Measurements from ENCODE around the gene PLXNA1.

PLXNA1 gene

GRCh38 chr3:127003175-127003555 lies 20.2 kb downstream of the PLXNA1 start:
- DNase-seq = no peak

GRCh38 chr3:127003601-127004280 lies 20.8 kb downstream of the PLXNA1 start:
- DNase-seq = no peak

DNA sequence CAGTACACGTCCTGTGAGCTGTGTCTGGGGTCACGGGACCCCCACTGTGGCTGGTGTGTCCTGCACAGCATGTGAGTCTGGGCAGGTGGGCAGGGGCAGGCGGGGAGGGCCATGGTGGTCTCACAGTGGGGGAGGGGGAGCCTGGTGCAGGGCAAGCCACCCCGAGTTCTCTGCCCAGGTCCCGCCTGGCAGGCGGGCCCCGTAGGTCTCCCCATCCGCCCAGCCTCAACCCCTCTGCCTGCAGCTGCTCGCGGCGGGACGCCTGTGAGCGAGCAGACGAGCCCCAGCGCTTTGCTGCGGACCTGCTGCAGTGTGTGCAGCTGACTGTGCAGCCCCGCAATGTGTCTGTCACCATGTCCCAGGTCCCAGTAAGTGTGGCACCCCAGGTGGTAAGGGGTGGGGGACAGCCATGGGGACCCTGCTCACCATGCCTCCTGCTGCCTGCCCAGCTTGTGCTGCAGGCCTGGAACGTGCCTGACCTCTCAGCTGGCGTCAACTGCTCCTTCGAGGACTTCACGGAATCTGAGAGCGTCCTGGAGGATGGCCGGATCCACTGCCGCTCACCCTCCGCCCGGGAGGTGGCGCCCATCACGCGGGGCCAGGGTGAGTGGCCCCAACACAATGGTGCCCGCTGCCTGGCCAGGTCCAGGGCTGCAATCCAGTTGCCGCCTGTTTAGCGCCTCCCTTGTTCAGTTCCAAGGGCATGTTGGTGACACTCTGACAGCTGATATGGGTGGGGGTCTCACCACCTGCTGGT lies 21.9 kb downstream of the PLXNA1 start:
- no peak for DNase-seq

GRCh38 chr3:127005864-127006500 lies 23.1 kb downstream of the PLXNA1 start:
- DNase-seq = no peak

DNA sequence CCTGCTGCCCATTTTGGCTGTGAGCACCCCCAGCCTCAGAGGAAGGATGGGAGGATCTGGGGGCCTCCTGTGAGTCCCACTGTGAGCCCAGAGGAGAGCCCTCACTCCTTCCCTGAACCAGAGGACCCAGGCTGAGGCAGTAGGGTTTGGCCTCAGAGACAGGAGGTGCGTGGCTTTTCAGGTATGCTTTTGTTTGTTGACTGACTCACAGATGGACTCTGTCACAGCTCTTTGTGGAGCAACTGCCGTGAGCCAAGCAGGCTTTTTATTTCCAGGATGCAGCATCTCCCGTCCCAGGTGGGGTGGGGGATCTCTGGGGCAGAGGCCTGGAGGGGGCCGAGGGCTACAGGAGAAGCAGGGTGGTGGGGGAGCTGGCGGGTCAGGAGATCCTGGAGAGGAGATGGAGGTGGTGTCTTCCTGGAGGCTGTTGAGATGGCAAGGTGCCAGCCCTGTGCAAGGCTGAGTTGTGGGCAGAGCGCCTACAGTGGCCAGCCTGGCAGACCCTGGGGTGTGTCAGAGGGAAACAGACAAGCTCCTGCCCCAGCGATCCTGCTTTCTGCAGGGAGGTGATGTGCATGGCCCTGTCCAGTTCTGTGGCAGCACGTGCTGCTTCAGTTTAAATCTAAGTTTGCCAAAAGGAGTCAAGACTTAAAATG lies 24.0 kb downstream of the PLXNA1 start:
- no peak for DNase-seq

GRCh38 chr3:127008236-127008635 lies 25.3 kb downstream of the PLXNA1 start:
- no peak for DNase-seq

DNA sequence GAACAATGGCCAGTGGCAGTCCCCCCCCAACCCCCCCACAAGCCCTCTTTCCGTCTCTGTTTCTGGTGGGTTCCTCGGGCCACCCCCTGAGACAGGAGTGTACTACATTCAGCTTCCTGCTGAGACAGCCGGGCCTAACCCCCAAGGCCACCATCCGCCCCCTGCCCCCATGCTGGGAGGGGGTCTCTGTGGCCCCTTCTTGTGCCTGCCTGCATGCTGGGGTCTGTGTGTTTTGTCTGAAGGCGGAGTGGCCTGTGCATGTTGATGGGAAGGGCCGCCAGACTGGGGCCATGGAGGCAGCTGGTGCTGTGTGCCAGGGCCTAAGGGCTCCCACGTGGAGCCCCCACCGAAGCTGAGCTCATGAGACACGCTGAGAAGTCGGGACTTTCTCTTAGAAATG lies 26.6 kb downstream of the PLXNA1 start:
- DNase-seq = no peak

DNA sequence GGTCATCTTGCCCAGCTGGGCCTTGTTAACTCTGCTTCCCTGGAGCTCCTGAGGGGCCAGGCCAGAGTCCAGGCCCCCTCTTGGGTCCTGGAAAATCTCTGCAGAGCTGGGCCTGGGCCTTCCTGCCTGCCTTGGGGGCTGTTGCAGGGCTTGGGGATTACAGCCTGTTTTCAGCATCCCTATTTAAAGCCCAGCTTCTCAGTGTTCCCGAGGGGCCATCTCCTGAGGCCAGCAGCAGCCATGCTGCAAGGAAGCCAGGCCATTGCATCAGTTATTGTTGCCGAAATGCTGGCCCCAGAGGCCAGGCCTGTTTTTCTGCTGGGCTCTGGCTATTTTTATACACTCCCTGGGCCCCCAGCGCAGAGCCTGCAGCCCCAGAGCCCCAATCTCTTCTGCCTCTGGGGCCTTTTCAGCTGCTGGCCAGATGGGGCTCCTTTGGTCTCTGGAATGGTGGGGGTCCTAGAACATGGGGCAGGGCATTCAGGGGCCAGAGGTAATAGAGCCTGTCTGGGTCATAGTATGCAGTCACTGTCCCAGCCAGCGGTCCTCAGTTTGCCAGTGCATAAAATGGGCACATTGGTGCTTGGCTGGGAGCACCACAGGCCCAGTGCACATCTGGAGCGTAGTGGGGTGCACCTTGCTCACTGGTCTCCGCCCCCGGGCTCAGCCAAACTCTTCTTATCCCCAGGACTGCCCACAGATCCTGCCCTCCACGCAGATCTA lies 28.5 kb downstream of the PLXNA1 start:
- DNase-seq = no peak

- no peak for DNase-seq
These were observed 29.2 kb downstream of the PLXNA1 start for GRCh38 chr3:127012091-127012490.

GRCh38 chr3:127013181-127013580 lies 30.3 kb downstream of the PLXNA1 start:
- no peak for DNase-seq

GRCh38 chr3:127013758-127014535 lies 31.0 kb downstream of the PLXNA1 start:
- no peak for DNase-seq

GRCh38 chr3:127014536-127015281 lies 31.8 kb downstream of the PLXNA1 start:
- DNase-seq = no peak

- DNase-seq = no peak
These were observed 32.5 kb downstream of the PLXNA1 start for GRCh38 chr3:127015282-127016042.

- no peak for DNase-seq
These were observed 33.1 kb downstream of the PLXNA1 start for GRCh38 chr3:127016043-127016343.

DNA sequence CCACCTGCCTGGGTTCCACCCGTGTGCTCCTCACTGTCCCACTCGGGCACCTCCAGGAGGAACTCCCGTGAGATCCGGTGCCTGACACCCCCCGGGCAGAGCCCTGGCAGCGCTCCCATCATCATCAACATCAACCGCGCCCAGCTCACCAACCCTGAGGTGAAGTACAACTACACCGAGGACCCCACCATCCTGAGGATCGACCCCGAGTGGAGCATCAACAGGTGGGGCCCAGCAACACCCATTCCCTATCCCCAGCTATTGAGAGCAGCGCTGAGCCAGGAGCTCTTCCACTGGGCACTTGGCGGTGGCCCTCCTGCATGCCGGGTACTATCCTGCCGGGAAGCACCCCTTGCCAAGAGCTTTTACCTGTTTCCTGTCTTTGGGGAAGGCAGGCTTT lies 33.5 kb downstream of the PLXNA1 start:
- DNase-seq = no peak

- DNase-seq = no peak
These were observed 34.3 kb downstream of the PLXNA1 start for GRCh38 chr3:127017229-127017628.

- DNase-seq = no peak
These were observed 34.9 kb downstream of the PLXNA1 start for GRCh38 chr3:127017781-127018180.

DNA sequence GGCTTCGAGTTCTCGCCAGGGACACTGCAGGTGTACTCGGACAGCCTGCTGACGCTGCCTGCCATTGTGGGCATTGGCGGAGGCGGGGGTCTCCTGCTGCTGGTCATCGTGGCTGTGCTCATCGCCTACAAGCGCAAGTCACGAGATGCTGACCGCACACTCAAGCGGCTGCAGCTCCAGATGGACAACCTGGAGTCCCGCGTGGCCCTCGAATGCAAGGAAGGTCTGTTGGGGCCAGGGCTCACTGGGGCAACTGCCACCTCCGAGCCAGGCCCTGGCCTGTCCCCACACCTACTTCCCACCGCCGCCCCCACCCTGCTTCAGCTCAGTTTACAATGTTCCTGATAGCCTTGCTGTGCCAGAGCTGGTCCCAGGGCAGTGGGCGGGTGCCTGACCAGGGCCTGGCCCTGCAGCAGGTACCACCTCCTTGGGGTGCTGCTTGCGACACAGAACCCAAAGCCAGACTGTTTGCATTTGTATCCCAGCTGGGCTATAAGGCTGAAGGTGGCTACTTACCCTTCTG lies 35.5 kb downstream of the PLXNA1 start:
- no peak for DNase-seq

DNA sequence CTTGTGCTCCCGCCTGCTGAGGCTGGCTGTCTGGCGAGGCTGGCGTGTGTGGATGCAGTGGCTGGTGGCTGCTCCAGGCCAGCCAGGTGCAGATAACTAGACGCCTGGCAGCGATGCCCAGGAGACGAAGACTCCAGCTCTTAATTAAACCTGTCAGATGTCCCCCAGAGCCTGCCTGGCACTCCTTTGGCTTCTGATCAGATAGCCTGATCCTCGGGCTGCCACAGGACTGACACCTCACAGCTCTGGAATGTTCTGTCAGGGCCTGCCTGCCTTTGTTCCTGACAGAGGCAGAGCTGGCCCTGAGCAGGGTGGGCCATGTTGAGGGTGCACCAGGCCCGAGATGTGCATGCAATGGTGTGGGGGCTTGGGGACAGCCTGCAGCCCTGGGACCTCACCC lies 36.5 kb downstream of the PLXNA1 start:
- no peak for DNase-seq

- no peak for DNase-seq
These were observed 37.6 kb downstream of the PLXNA1 start for GRCh38 chr3:127020543-127020942.

- DNase-seq = no peak
These were observed 39.9 kb downstream of the PLXNA1 start for GRCh38 chr3:127022849-127023248.

Data from NK-92 treated with Interleukin-12 subunit alpha and Interleukin-12 subunit beta, amount 100 ng/mL, for 24 hours (cell line).